ENCODE measurements around the gene RASSF10. TPM values are rescaled to one million over a fixed set of nuclear protein-coding genes. Genes with fewer than 3 reads are reported as not detected.

RASSF10 gene
- total RNA-seq, 6 donors from 2014 or later, result 2.0 to 9.6 (median 4.7) TPM

GRCh38 chr11:12991426-12991825 lies 17.7 kb upstream of the RASSF10 start:
- Histone ChIP-seq H3K27ac (no peak overlapping the region), H3K4me3 (no peak overlapping the region), H3K36me3 (no peaks in the 10 kb centered on the region), H3K27me3 (no peaks in the 10 kb centered on the region), H3K9me3 (no peaks in the 10 kb centered on the region), H3K4me1 (no peaks in the 10 kb centered on the region)
- no peak for ATAC-seq (ENCODE audit: low FRiP score in 2 of 2)
- 83 to 89% methylated on average over 1 of the region's 1 CpG for WGBS, 2 donors
- TF ChIP-seq EP300 (IDR thresholded peaks at IDR 0.05) (no peak), POLR2A (IDR thresholded peaks at IDR 0.05) (no peak), POLR2AphosphoS5 (IDR thresholded peaks at IDR 0.05) (no peak), CTCF (IDR thresholded peaks at IDR 0.05) (no peak)
- DNase-seq, result no peak

GRCh38 chr11:12993626-12994025 lies 15.5 kb upstream of the RASSF10 start:
- H3K9me3 ChIP-seq, result no peaks in the 10 kb centered on the region
- no peaks in the 10 kb centered on the region for H3K4me1 ChIP-seq
- DNase-seq (no peak), ATAC-seq (ENCODE audit: low FRiP score in 2 of 2) (no peak)
- H3K36me3 ChIP-seq, result no peaks in the 10 kb centered on the region
- no peak for TF ChIP-seq POLR2AphosphoS5 (IDR thresholded peaks at IDR 0.05)
- TF ChIP-seq POLR2A (IDR thresholded peaks at IDR 0.05), result no peak
- no peak for TF ChIP-seq CTCF (IDR thresholded peaks at IDR 0.05)
- no peaks in the 10 kb centered on the region for H3K27me3 ChIP-seq
- 56 to 82% methylated on average over 1 of the region's 1 CpG for WGBS, 2 donors
- no peak overlapping the region for H3K4me3 ChIP-seq
- no peak overlapping the region for H3K27ac ChIP-seq

- Histone ChIP-seq H3K4me1 (no peaks in the 10 kb centered on the region), H3K27me3 (no peaks in the 10 kb centered on the region), H3K27ac (no peak overlapping the region), H3K36me3 (no peaks in the 10 kb centered on the region), H3K4me3 (no peak overlapping the region), H3K9me3 (no peaks in the 10 kb centered on the region)
- DNase-seq (no peak), ATAC-seq (ENCODE audit: low FRiP score in 2 of 2) (no peak)
- no peak for TF ChIP-seq POLR2AphosphoS5 (IDR thresholded peaks at IDR 0.05)
- no peak for TF ChIP-seq CTCF (IDR thresholded peaks at IDR 0.05)
- no peak for TF ChIP-seq EP300 (IDR thresholded peaks at IDR 0.05)
- TF ChIP-seq POLR2A (IDR thresholded peaks at IDR 0.05), result no peak
- whole genome bisulfite sequencing, 2 donors, result 85% methylated on average over 2 of the region's 2 CpGs
Observed at GRCh38 chr11:12994476-12994875, 14.6 kb upstream of the RASSF10 start.

- Histone ChIP-seq H3K9me3 (no peaks in the 10 kb centered on the region), H3K4me1 (no peaks in the 10 kb centered on the region), H3K27me3 (no peaks in the 10 kb centered on the region), H3K36me3 (no peaks in the 10 kb centered on the region), H3K27ac (no peak overlapping the region), H3K4me3 (no peak overlapping the region)
- DNase-seq (no peak), ATAC-seq (ENCODE audit: low FRiP score in 2 of 2) (peak in 1 of 2 donors; percentile 88)
- TF ChIP-seq EP300 (IDR thresholded peaks at IDR 0.05) (no peak), CTCF (IDR thresholded peaks at IDR 0.05) (no peak), POLR2A (IDR thresholded peaks at IDR 0.05) (no peak), POLR2AphosphoS5 (IDR thresholded peaks at IDR 0.05) (no peak)
Observed at GRCh38 chr11:12995188-12995587, 13.9 kb upstream of the RASSF10 start.

- H3K27me3 ChIP-seq, result no peaks in the 10 kb centered on the region
- no peak overlapping the region for H3K4me3 ChIP-seq
- no peaks in the 10 kb centered on the region for H3K4me1 ChIP-seq
- H3K9me3 ChIP-seq, result no peaks in the 10 kb centered on the region
- DNase-seq, result no peak
- no peak for ATAC-seq (ENCODE audit: low FRiP score in 2 of 2)
- no peak overlapping the region for H3K27ac ChIP-seq
- H3K36me3 ChIP-seq, result no peaks in the 10 kb centered on the region
- no peak for TF ChIP-seq EP300 (IDR thresholded peaks at IDR 0.05)
Observed at GRCh38 chr11:12995823-12996222, 13.3 kb upstream of the RASSF10 start.

Data from upper lobe of left lung (tissue), 6 donors.